ENCODE results near the gene ZNF492.
"Not testable (repeated sequence)": the region's sequence is repeated elsewhere in the genome, so short reads cannot be mapped to it uniquely, and the experiment has no call there.

Gene ZNF492

GRCh38 chr19:22633706-22634449, at the start of gene ZNF492:
Gene ZNF492 (plus strand): TSS chr19:22634324. CDS start chr19:22653400, 19,076 bp downstream.
- H3K4me3 ChIP-seq (ENCODE audit: low read length); H3K9ac ChIP-seq (ENCODE audit: low read length); H3K4me2 ChIP-seq (ENCODE audit: low read length); H3K79me2 ChIP-seq (ENCODE audit: low read length); H3K4me1 ChIP-seq (ENCODE audit: low read length); H3K9me3 ChIP-seq (ENCODE audit: insufficient read depth, low read length); H2AFZ ChIP-seq (ENCODE audit: low read depth, low read length); H3K27ac ChIP-seq (ENCODE audit: low read length); H4K20me1 ChIP-seq (ENCODE audit: insufficient read depth, low read length); H3K27me3 ChIP-seq (ENCODE audit: low read depth, low read length); H3K36me3 ChIP-seq (replicated peaks; ENCODE audit: low read depth, low read length): not testable (repeated sequence)

GRCh38 chr19:22595422-22595821, 38.7 kb upstream of the ZNF492 start:
- Histone ChIP-seq H3K4me3 (ENCODE audit: low read length) (no peak overlapping the region), H2AFZ (ENCODE audit: low read depth, low read length) (no peak overlapping the region), H3K4me1 (ENCODE audit: low read length) (no peaks in the 10 kb centered on the region), H3K4me2 (ENCODE audit: low read length) (no peak overlapping the region), H3K9me3 (ENCODE audit: insufficient read depth, low read length) (0 out of 2 replicates have a peak, but pooled peaks cover 11% of the 10 kb centered on the region), H3K27ac (ENCODE audit: low read length) (no peak overlapping the region), H3K36me3 (replicated peaks; ENCODE audit: low read depth, low read length) (no peaks in the 10 kb centered on the region), H3K79me2 (ENCODE audit: low read length) (no peaks in the 10 kb centered on the region), H3K9ac (ENCODE audit: low read length) (no peak overlapping the region), H4K20me1 (ENCODE audit: insufficient read depth, low read length) (no peaks in the 10 kb centered on the region), H3K27me3 (ENCODE audit: low read depth, low read length) (no peaks in the 10 kb centered on the region)
- TF ChIP-seq CTCF (IDR thresholded peaks at IDR 0.05; ENCODE audit: low read depth, low read length), result no peak
- TF ChIP-seq EZH2phosphoT487 (IDR thresholded peaks at IDR 0.05; ENCODE audit: low read depth), result no peak

- Histone ChIP-seq H3K4me1 (ENCODE audit: low read length) (no peaks in the 10 kb centered on the region), H3K4me3 (ENCODE audit: low read length) (no peak overlapping the region), H2AFZ (ENCODE audit: low read depth, low read length) (no peak overlapping the region), H3K4me2 (ENCODE audit: low read length) (no peak overlapping the region), H3K27me3 (ENCODE audit: low read depth, low read length) (no peaks in the 10 kb centered on the region), H3K79me2 (ENCODE audit: low read length) (no peaks in the 10 kb centered on the region), H3K9ac (ENCODE audit: low read length) (no peak overlapping the region), H3K36me3 (replicated peaks; ENCODE audit: low read depth, low read length) (no peaks in the 10 kb centered on the region), H3K9me3 (ENCODE audit: insufficient read depth, low read length) (0 out of 2 replicates have a peak, but pooled peaks cover 6% of the 10 kb centered on the region), H3K27ac (ENCODE audit: low read length) (no peak overlapping the region), H4K20me1 (ENCODE audit: insufficient read depth, low read length) (no peaks in the 10 kb centered on the region)
- TF ChIP-seq EZH2phosphoT487 (IDR thresholded peaks at IDR 0.05; ENCODE audit: low read depth) (no peak), CTCF (IDR thresholded peaks at IDR 0.05; ENCODE audit: low read depth, low read length) (no peak)
These were observed 38.2 kb upstream of the ZNF492 start for GRCh38 chr19:22595918-22596341.

GRCh38 chr19:22600690-22601648, 33.2 kb upstream of the ZNF492 start:
- H2AFZ ChIP-seq (ENCODE audit: low read depth, low read length), result no peak overlapping the region
- H3K36me3 ChIP-seq (replicated peaks; ENCODE audit: low read depth, low read length), result no peaks in the 10 kb centered on the region
- no peaks in the 10 kb centered on the region for H3K9me3 ChIP-seq (ENCODE audit: insufficient read depth, low read length)
- no peak overlapping the region for H3K4me2 ChIP-seq (ENCODE audit: low read length)
- no peaks in the 10 kb centered on the region for H3K4me1 ChIP-seq (ENCODE audit: low read length)
- no peak overlapping the region for H3K4me3 ChIP-seq (ENCODE audit: low read length)
- no peak for TF ChIP-seq CTCF (IDR thresholded peaks at IDR 0.05; ENCODE audit: low read depth, low read length)
- TF ChIP-seq EZH2phosphoT487 (IDR thresholded peaks at IDR 0.05; ENCODE audit: low read depth), result no peak
- H3K79me2 ChIP-seq (ENCODE audit: low read length), result no peaks in the 10 kb centered on the region
- H3K27me3 ChIP-seq (ENCODE audit: low read depth, low read length), result no peaks in the 10 kb centered on the region
- no peak overlapping the region for H3K9ac ChIP-seq (ENCODE audit: low read length)
- no peak overlapping the region for H3K27ac ChIP-seq (ENCODE audit: low read length)
- H4K20me1 ChIP-seq (ENCODE audit: insufficient read depth, low read length), result no peaks in the 10 kb centered on the region

Measured in OCI-LY3 (cell line).